CD8-positive, alpha-beta memory T cell (primary cell): ENCODE results near the gene PRDX6. TPM values are rescaled to one million over a fixed set of nuclear protein-coding genes. Genes with fewer than 3 reads are reported as not detected.

Experiments
- CTCF ChIA-PET: fragments of 350-600 bp; sonication (Branson Sonifier 250); formaldehyde crosslinking; loops from one replicate; lab custom pipeline; 2021; ENCODE audit warnings: antibody characterized with exemption; lab: Charles Lee
- POLR2A ChIA-PET: fragments of 350-600 bp; sonication (Branson Sonifier 250); formaldehyde crosslinking; loops from one replicate; lab custom pipeline; 2021; ENCODE audit warnings: antibody characterized with exemption; lab: Charles Lee
- DNase-seq, 5 donors: peaks; one replicate each; pipeline versions ENCODE4 v3.0.0 to v3.0.0-alpha.2; 2020 to 2022; ENCODE audit warnings: mixed read lengths in 1 of 5
- H3K27ac ChIP-seq: one replicate; pipeline ENCODE4 v1.7.0; 2013; ENCODE audit warnings: low read depth, mild to moderate bottlenecking, low read length, moderate library complexity
- H3K27me3 ChIP-seq: 2 replicates; pipeline ENCODE4 v1.7.0; 2013; ENCODE audit warnings: low read length, mild to moderate bottlenecking; ENCODE audit not compliant: insufficient read depth, poor library complexity, severe bottlenecking
- H3K36me3 ChIP-seq: 2 replicates; pipeline ENCODE4 v1.7.0; 2013; ENCODE audit warnings: mild to moderate bottlenecking, low read length, moderate library complexity; ENCODE audit not compliant: insufficient read depth
- H3K4me1 ChIP-seq: 2 replicates; pipeline ENCODE4 v1.7.0; 2013; ENCODE audit warnings: mild to moderate bottlenecking, low read length, moderate library complexity; ENCODE audit not compliant: insufficient read depth
- H3K4me3 ChIP-seq: 2 replicates; pipeline ENCODE4 v1.7.0; 2013; ENCODE audit warnings: mild to moderate bottlenecking, low read length
- H3K9me3 ChIP-seq: 2 replicates; pipeline ENCODE4 v1.7.0; 2013; ENCODE audit warnings: mild to moderate bottlenecking, low read length
- H3K27ac Mint-ChIP-seq, 8 donors: one replicate each; pipeline ENCODE4 v1.8.0; 2020 to 2021; ENCODE audit warnings: mixed read lengths in 8 of 8, mild to moderate bottlenecking in 6 of 8, inconsistent platforms in 3 of 8, moderate library complexity in 3 of 8
- H3K27me3 Mint-ChIP-seq, 2 donors: one replicate each; pipeline ENCODE4 v1.8.0; 2020 to 2021; ENCODE audit warnings: mixed read lengths in 2 of 2, mild to moderate bottlenecking in 1 of 2, moderate library complexity in 1 of 2
- H3K36me3 Mint-ChIP-seq, 3 donors: one replicate each; pipeline ENCODE4 v1.8.0; 2020 to 2021; ENCODE audit warnings: mixed read lengths in 3 of 3, inconsistent platforms in 1 of 3, mild to moderate bottlenecking in 1 of 3
- H3K4me1 Mint-ChIP-seq, 3 donors: one replicate each; pipeline ENCODE4 v1.8.0; 2020 to 2021; ENCODE audit warnings: mixed read lengths in 3 of 3, inconsistent platforms in 1 of 3, mild to moderate bottlenecking in 1 of 3
- H3K4me3 Mint-ChIP-seq, 7 donors: one replicate each; pipeline ENCODE4 v1.8.0; 2020 to 2021; ENCODE audit warnings: mixed read lengths in 7 of 7, mild to moderate bottlenecking in 6 of 7, moderate library complexity in 4 of 7, inconsistent platforms in 2 of 7
- H3K9me3 Mint-ChIP-seq, 5 donors: one replicate each; pipeline ENCODE4 v1.8.0; 2020 to 2022; ENCODE audit warnings: mixed read lengths in 5 of 5, mild to moderate bottlenecking in 3 of 5, moderate library complexity in 2 of 5, inconsistent platforms in 1 of 5
- polyA plus RNA-seq: library from polyadenylated mRNA; unstranded; fragments of 300-500 nt; fragmentation: Illumina TruSeq; gene quantifications from one replicate; pipeline ENCODE4 v1.2.3, GENCODE V29; 2021
- total RNA-seq, 2 experiments: library from RNA; stranded (reverse); gene quantifications; one replicate each; pipeline ENCODE4 v1.2.3, GENCODE V29; 2021

Gene PRDX6
- total and polyA plus RNA-seq, 3 experiments from 2014 or later: 134 to 159 (median 140) TPM

- H3K4me1 Mint-ChIP-seq: peaks cover 5 to 8% (median 6%) of the 10 kb centered on the region in 3 donors
- POLR2A ChIA-PET: no interaction called here
- H3K36me3 ChIP-seq: no peaks in the 10 kb centered on the region
- DNase-seq: no peak
- no peak overlapping the region for H3K4me3 Mint-ChIP-seq
- H3K27me3 ChIP-seq: no peaks in the 10 kb centered on the region
- CTCF ChIA-PET: interaction anchor here (0.7 to 1.3 kb wide), 2 partner anchors 25 to 461 kb away, joined by 3 to 4 read pairs; no protein-coding TSS in a partner anchor
- no peak overlapping the region for H3K27ac ChIP-seq
- H3K9me3 ChIP-seq: no peaks in the 10 kb centered on the region
- peaks cover 0 to 6% of the 10 kb centered on the region in 2 donors for H3K27me3 Mint-ChIP-seq
- peaks cover 11% of the 10 kb centered on the region for H3K4me1 ChIP-seq
- H3K4me3 ChIP-seq: no peak overlapping the region
- no peaks in the 10 kb centered on the region for H3K36me3 Mint-ChIP-seq
- H3K9me3 Mint-ChIP-seq: no peaks in the 10 kb centered on the region
- H3K27ac Mint-ChIP-seq: no peak overlapping the region
Observed at GRCh38 chr1:173520799-173521198, 43.7 kb downstream of the PRDX6 start.

DNA sequence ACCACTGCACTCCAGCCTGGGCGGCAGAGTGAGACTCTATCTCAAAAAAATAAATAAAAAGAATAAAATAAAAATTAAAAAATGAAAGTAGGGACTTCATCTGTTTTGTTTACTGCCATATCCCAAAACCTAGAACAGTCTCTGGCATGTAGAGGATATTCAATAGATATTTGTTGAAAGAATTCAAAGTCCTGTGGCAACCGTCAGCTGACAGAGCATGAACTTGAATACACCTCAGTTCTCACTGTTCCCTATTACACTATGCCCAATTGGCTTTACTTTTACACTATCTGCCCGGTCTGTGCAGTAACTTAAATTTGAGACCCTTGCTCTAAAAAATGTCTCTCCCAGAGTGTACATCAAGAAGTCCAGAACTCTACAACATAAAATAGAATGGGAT, 46.2 kb downstream of the PRDX6 start:
- ChIA-PET CTCF (no interaction called here), POLR2A (no interaction called here)
- H3K4me3 ChIP-seq: no peak overlapping the region
- DNase-seq: no peak
- no peaks in the 10 kb centered on the region for H3K36me3 ChIP-seq
- H3K9me3 ChIP-seq: no peaks in the 10 kb centered on the region
- H3K27me3 ChIP-seq: no peaks in the 10 kb centered on the region
- no peaks in the 10 kb centered on the region for H3K27me3 Mint-ChIP-seq
- H3K4me1 ChIP-seq: peaks cover 8% of the 10 kb centered on the region
- no peak overlapping the region for H3K4me3 Mint-ChIP-seq
- no peak overlapping the region for H3K27ac ChIP-seq
- H3K36me3 Mint-ChIP-seq: no peaks in the 10 kb centered on the region
- no peak overlapping the region for H3K27ac Mint-ChIP-seq
- H3K4me1 Mint-ChIP-seq: peaks cover 7 to 18% (median 11%) of the 10 kb centered on the region in 3 donors
- H3K9me3 Mint-ChIP-seq: no peaks in the 10 kb centered on the region

GRCh38 chr1:173525926-173526325, 48.8 kb downstream of the PRDX6 start:
- DNase-seq: no peak
- no peaks in the 10 kb centered on the region for H3K9me3 ChIP-seq
- Mint-ChIP-seq H3K36me3 (no peaks in the 10 kb centered on the region), H3K27ac (no peak overlapping the region), H3K27me3 (no peaks in the 10 kb centered on the region), H3K9me3 (no peaks in the 10 kb centered on the region), H3K4me3 (no peak overlapping the region), H3K4me1 (peaks cover 16 to 37% (median 22%) of the 10 kb centered on the region in 3 donors)
- H3K27ac ChIP-seq: no peak overlapping the region
- peaks cover 4% of the 10 kb centered on the region for H3K4me1 ChIP-seq
- H3K4me3 ChIP-seq: no peak overlapping the region
- H3K27me3 ChIP-seq: no peaks in the 10 kb centered on the region
- H3K36me3 ChIP-seq: no peaks in the 10 kb centered on the region
- CTCF ChIA-PET: no interaction called here
- POLR2A ChIA-PET: no interaction called here

DNA sequence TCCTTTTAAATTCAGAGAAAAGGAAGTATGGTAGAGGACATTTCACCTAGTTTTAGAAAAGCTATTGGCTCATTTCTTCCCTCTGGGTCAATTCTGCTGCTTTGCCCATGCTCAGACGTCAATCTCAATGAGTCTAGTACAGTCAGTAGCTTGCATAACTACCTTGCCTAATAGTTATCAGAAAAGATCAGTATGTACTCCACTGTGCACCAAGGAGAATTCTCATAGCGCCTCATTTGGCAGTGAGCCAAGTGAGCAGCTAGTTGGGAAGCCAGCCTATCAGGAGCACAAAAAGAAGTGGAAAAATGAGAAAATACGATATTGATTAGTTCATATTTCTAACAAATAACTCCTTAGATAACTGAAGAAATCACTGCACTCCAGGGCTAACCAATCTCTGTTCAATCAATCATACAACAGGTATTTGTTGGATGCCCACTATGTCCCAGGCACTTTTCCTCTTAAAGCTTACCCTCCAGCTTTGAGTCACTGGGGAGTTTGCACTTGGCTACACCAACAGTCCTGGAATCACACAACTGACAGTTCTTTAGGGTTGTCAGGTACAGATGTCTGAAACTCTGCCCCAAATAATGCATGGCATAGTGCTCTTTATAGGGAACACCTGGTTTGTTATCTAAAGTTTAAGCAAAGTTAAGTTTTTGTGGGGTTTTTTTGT, 50.2 kb downstream of the PRDX6 start:
- no peak for DNase-seq
- Histone ChIP-seq H3K36me3 (no peaks in the 10 kb centered on the region), H3K27ac (no peak overlapping the region), H3K4me3 (no peak overlapping the region), H3K4me1 (peaks cover 9% of the 10 kb centered on the region), H3K27me3 (no peaks in the 10 kb centered on the region), H3K9me3 (no peaks in the 10 kb centered on the region)
- ChIA-PET CTCF (interaction anchor here (0.6 kb wide), 1 partner anchor 386 kb away, joined by 3 read pairs; no protein-coding TSS in a partner anchor), POLR2A (interaction anchor here (0.6 kb wide), 1 partner anchor 40 kb away, joined by 3 read pairs; no protein-coding TSS in a partner anchor)
- Mint-ChIP-seq H3K4me1 (peaks cover 22 to 48% (median 34%) of the 10 kb centered on the region in 3 donors), H3K36me3 (peaks cover 0 to under 1% (median 0%) of the 10 kb centered on the region in 3 donors), H3K27me3 (no peaks in the 10 kb centered on the region), H3K4me3 (no peak overlapping the region), H3K27ac (no peak overlapping the region), H3K9me3 (no peaks in the 10 kb centered on the region)

DNA sequence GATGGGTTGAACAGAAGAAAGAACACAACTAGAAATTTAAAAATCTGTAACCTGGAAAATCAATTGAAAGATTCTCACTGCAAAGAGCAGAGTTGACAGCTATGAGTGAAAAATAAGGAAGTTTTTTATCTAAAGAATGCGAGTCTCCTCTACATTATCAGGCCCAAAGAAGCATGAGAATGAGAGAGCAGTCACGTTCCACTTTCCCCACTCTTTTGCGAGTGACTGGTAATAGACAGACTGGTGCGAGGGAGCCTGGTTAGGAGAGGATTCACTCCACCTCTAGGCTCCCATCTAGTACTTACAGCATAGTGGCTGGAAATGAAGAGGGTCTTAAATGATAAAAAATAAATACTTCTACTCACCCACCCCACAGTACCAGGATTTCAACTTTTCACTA, 52.0 kb downstream of the PRDX6 start:
- Histone ChIP-seq H3K4me3 (no peak overlapping the region), H3K9me3 (no peaks in the 10 kb centered on the region), H3K36me3 (no peaks in the 10 kb centered on the region), H3K27ac (no peak overlapping the region), H3K4me1 (peaks cover 15% of the 10 kb centered on the region), H3K27me3 (no peaks in the 10 kb centered on the region)
- Mint-ChIP-seq H3K9me3 (no peaks in the 10 kb centered on the region), H3K4me3 (peak overlapping the region in 1 of 7 donors; percentile 0), H3K4me1 (peaks cover 29 to 55% (median 41%) of the 10 kb centered on the region in 3 donors), H3K36me3 (peaks cover 0 to 2% (median 0%) of the 10 kb centered on the region in 3 donors), H3K27me3 (no peaks in the 10 kb centered on the region), H3K27ac (peak overlapping the region in 4 of 8 donors; percentile 14 to 70 (median 42))
- POLR2A ChIA-PET: no interaction called here
- no peak for DNase-seq
- CTCF ChIA-PET: no interaction called here

DNA sequence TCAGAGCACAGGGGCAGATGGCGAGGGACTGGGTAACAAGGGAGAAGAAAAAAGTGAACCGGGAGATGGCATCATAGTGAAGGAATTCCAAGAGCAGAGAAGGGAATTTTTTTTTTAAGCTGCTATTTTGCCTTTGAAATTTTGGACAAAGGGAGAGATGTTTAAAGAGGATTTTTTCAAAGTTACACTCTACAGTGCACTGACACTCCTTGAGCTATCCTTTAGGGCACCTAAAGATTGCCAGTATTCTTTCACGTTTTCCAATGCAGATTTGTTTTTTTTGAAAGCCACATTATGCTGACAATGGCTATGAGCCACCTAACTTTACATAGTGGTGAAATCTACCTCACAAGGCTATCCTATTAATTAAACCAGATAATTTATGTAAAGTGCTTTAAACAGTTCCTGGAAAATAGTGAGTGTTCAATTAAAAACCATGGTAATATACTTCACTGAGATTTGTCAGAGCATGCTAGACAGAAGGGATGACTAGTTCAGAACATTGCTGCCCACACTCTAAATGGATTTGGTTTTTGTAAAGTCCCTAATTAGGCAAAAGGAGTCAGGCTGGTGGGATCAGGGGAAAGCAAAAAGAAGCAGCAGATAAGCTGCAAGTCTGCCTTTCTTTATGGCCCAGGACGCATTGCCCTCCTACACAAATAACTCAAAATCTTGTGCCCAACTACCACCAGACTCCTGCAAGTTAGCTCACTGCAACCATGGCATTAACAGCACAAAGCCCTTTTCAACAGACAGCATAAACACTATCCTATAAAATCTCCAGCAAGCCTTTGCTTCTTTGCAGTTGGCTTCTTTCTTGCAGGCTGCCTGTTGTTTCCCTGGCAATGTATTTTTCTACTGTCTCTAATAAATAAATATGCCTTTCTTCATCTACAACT, 53.9 kb downstream of the PRDX6 start:
- Mint-ChIP-seq H3K27me3 (no peaks in the 10 kb centered on the region), H3K9me3 (no peaks in the 10 kb centered on the region), H3K4me3 (no peak overlapping the region), H3K36me3 (peaks cover 0 to 2% (median 0%) of the 10 kb centered on the region in 3 donors), H3K27ac (no peak overlapping the region), H3K4me1 (peaks cover 29 to 53% (median 41%) of the 10 kb centered on the region in 3 donors)
- Histone ChIP-seq H3K27ac (no peak overlapping the region), H3K9me3 (no peaks in the 10 kb centered on the region), H3K27me3 (no peaks in the 10 kb centered on the region), H3K4me1 (peaks cover 15% of the 10 kb centered on the region), H3K4me3 (no peak overlapping the region), H3K36me3 (no peaks in the 10 kb centered on the region)
- POLR2A ChIA-PET: no interaction called here
- DNase-seq: no peak
- CTCF ChIA-PET: interaction anchor here (1.4 kb wide), 1 partner anchor 8 kb away, joined by 3 read pairs; no protein-coding TSS in a partner anchor

DNA sequence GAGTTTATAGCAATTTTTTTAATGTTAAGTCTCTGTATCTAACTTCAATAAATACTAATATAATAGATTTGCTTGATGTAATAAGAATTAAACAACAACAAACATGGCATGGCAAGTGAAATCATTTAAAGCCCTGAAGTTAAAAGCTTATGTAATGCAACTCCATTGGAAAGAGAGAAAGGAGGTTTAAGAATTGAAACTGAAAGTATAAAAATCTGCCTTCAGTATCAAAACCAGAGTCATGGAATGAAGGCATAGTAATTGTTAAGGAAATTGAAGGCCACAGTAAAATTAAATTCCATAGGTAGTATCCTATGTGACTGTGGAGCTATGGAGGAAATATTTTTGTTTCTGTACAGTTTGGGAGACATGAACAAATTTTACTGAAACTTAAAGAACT, 55.1 kb downstream of the PRDX6 start:
- H3K4me1 Mint-ChIP-seq: peaks cover 29 to 49% (median 41%) of the 10 kb centered on the region in 3 donors
- Histone ChIP-seq H3K27ac (no peak overlapping the region), H3K27me3 (no peaks in the 10 kb centered on the region), H3K36me3 (no peaks in the 10 kb centered on the region), H3K4me1 (peaks cover 15% of the 10 kb centered on the region), H3K4me3 (peak overlapping the region; percentile 22), H3K9me3 (no peaks in the 10 kb centered on the region)
- peaks cover 0 to 2% (median 0%) of the 10 kb centered on the region in 3 donors for H3K36me3 Mint-ChIP-seq
- ChIA-PET CTCF (no interaction called here), POLR2A (interaction anchor here (0.7 kb wide), 1 partner anchor 18 kb away, joined by 3 read pairs; no protein-coding TSS in a partner anchor)
- no peak for DNase-seq
- peak overlapping the region in 6 of 8 donors; percentile 24 to 92 (median 58) for H3K27ac Mint-ChIP-seq
- no peaks in the 10 kb centered on the region for H3K9me3 Mint-ChIP-seq
- no peaks in the 10 kb centered on the region for H3K27me3 Mint-ChIP-seq
- H3K4me3 Mint-ChIP-seq: peak overlapping the region in 6 of 7 donors; percentile 52 to 75 (median 71)
